OCI-LY7 (cell line): ENCODE data around the gene ROBO1.

Source experiments
- CTCF ChIP-seq: fragments of 200-600 bp; sonication (generic); conservative IDR thresholded peaks from 2 replicates; pipeline ENCODE4 v1.5.1; 2014; ENCODE audit warnings: mild to moderate bottlenecking, antibody characterized with exemption, low read length, moderate library complexity, mixed read lengths
- EZH2phosphoT487 ChIP-seq: fragments of 200-600 bp; sonication (generic); IDR thresholded peaks from 2 replicates; pipeline ENCODE4 v1.6.1; 2018; ENCODE audit warnings: low read depth, borderline replicate concordance, mild to moderate bottlenecking, mixed run types, antibody characterized with exemption, low read length, moderate library complexity, mixed read lengths

GRCh38 chr3:79517766-79518413, 249.9 kb downstream of the ROBO1 start:
- TF ChIP-seq CTCF (peak; percentile 66), EZH2phosphoT487 (no peak)
